BJ (cell line): ENCODE data around the gene IMPDH2. TPM values are rescaled to one million over a fixed set of nuclear protein-coding genes. Genes with fewer than 3 reads are reported as not detected.

Experiments
- CTCF ChIA-PET: fragments of 350-600 bp; formaldehyde crosslinking; extraction: SDS; loops from one replicate; lab custom pipeline; 2021; ENCODE audit warnings: antibody characterized with exemption, inconsistent platforms; lab: Yijun Ruan, JAX
- POLR2A ChIA-PET: fragments of 300-600 bp; sonication (Branson Sonifier 250); formaldehyde crosslinking; extraction: SDS; loops from one replicate; lab custom pipeline; 2021; ENCODE audit warnings: antibody characterized with exemption; lab: Charles Lee
- DNase-seq: peaks from one replicate; pipeline ENCODE4 v3.0.0-alpha.2; 2011; ENCODE audit warnings: low read depth
- H3K27me3 ChIP-seq: 2 replicates; pipeline ENCODE4 v1.6.0; 2011; ENCODE audit warnings: low read length; ENCODE audit not compliant: control insufficient read depth, insufficient read depth
- H3K36me3 ChIP-seq: 2 replicates; pipeline ENCODE4 v1.5.1; 2011; ENCODE audit warnings: low read length; ENCODE audit not compliant: control insufficient read depth, insufficient read depth
- H3K4me3 ChIP-seq: 2 replicates; pipeline ENCODE4 v1.5.1; 2011; ENCODE audit warnings: low read depth, mild to moderate bottlenecking, control low read depth, low read length
- CTCF ChIP-seq: IDR thresholded peaks from 2 replicates; pipeline ENCODE4 v1.5.1; 2011; ENCODE audit warnings: low read depth, mild to moderate bottlenecking, control low read depth, inconsistent platforms, low read length, moderate library complexity; ENCODE audit not compliant: insufficient read depth
- polyA plus RNA-seq: library from polyadenylated mRNA; depleted of rRNA; stranded (reverse); fragments of >200 nt; gene quantifications from 2 replicates; pipeline ENCODE4 v1.2.3, GENCODE V29; 2011

The IMPDH2 gene
- polyA plus RNA-seq, 1 experiment, result 395 TPM

- POLR2A ChIA-PET, result interaction anchor here (0.8 to 1.4 kb wide), 2 partner anchors 11 to 29 kb away, joined by 3 read pairs; partner anchors contain the start of gene P4HTM
- no peaks in the 10 kb centered on the region for H3K27me3 ChIP-seq
- CTCF ChIA-PET, result interaction anchor here (1.2 to 6.6 kb wide), 3 partner anchors 9 to 29 kb away, joined by 3 to 60 read pairs (median 4); partner anchors contain the start of genes P4HTM and WDR6
- peaks cover 21% of the 10 kb centered on the region for H3K36me3 ChIP-seq
- TF ChIP-seq CTCF, result no peak
- DNase-seq, result no peak
- peak overlapping the region; percentile 70 for H3K4me3 ChIP-seq
Observed at GRCh38 chr3:49018707-49019006, 10.5 kb downstream of the IMPDH2 start.

GRCh38 chr3:49017971-49018706, 11.1 kb downstream of the IMPDH2 start, which contains the start of gene DALRD3:
Gene DALRD3 (minus strand): TSS chr3:49018580. CDS start chr3:49018564, 16 bp downstream.
- TF ChIP-seq CTCF, result no peak
- Histone ChIP-seq H3K36me3 (peaks cover 26% of the 10 kb centered on the region), H3K4me3 (peak within 1 kb of the TSS; percentile 70), H3K27me3 (no peaks in the 10 kb centered on the region)
- POLR2A ChIA-PET, result interaction anchor here (0.8 to 1.4 kb wide), 2 partner anchors 10 to 28 kb away, joined by 3 read pairs; partner anchors contain the start of gene P4HTM
- CTCF ChIA-PET, result interaction anchor here (0.5 to 6.6 kb wide), 5 partner anchors 8 to 69 kb away, joined by 3 to 60 read pairs (median 4); partner anchors contain the start of genes P4HTM and WDR6
- no peak for DNase-seq

- Histone ChIP-seq H3K4me3 (peak overlapping the region; percentile 70), H3K36me3 (peaks cover 30% of the 10 kb centered on the region), H3K27me3 (no peaks in the 10 kb centered on the region)
- POLR2A ChIA-PET, result interaction anchor here (1.4 kb wide), 1 partner anchor 9 kb away, joined by 3 read pairs; no protein-coding TSS in a partner anchor
- DNase-seq, result no peak
- CTCF ChIA-PET, result interaction anchor here (2.2 to 6.6 kb wide), 2 partner anchors 9 to 28 kb away, joined by 13 to 60 read pairs; partner anchors contain the start of genes P4HTM and WDR6
- no peak for TF ChIP-seq CTCF
Observed at GRCh38 chr3:49017229-49017970, 11.8 kb downstream of the IMPDH2 start.

- no peaks in the 10 kb centered on the region for H3K27me3 ChIP-seq
- no peak for TF ChIP-seq CTCF
- CTCF ChIA-PET, result interaction anchor here (2.2 to 6.6 kb wide), 2 partner anchors 8 to 27 kb away, joined by 13 to 60 read pairs; partner anchors contain the start of genes P4HTM and WDR6
- H3K36me3 ChIP-seq, result peaks cover 36% of the 10 kb centered on the region
- POLR2A ChIA-PET, result no interaction called here
- no peak overlapping the region for H3K4me3 ChIP-seq
- DNase-seq, result no peak
Observed at GRCh38 chr3:49016414-49017228, 12.6 kb downstream of the IMPDH2 start.
